Stomach (tissue), 9 donors: ENCODE measurements around the gene CPNE9. TPM values are rescaled to one million over a fixed set of nuclear protein-coding genes. Genes with fewer than 3 reads are reported as not detected.
A peak's percentile ranks its signal among the peaks of the same experiment; 100 is the strongest.

Source experiments
- DNase-seq, 2 donors: peaks; one replicate each; pipeline versions ENCODE4 v3.0.0 to v3.0.0-alpha.2; 2013 to 2019
- H3K27ac ChIP-seq, 5 donors: fragments of 200-600 bp in 4 of 5; sonication (generic) in 4 of 5; one replicate each; pipeline ENCODE4 v1.5.1; 2013 to 2019; ENCODE audit warnings: mild to moderate bottlenecking in 1 of 5, moderate library complexity in 1 of 5
- H3K27me3 ChIP-seq, 3 donors: fragments of 200-600 bp; sonication (generic); one replicate each; pipeline ENCODE4 v1.5.1; 2017 to 2019; ENCODE audit warnings: mixed run types in 1 of 3
- H3K36me3 ChIP-seq, 4 donors: fragments of 200-600 bp; sonication (generic); 1 replicate in 3 of 4; 2 replicates in 1 of 4; pipeline ENCODE4 v1.5.1; 2016 to 2019
- H3K4me1 ChIP-seq, 4 donors: fragments of 200-600 bp; sonication (generic); one replicate each; pipeline ENCODE4 v1.5.1; 2016 to 2019
- H3K4me3 ChIP-seq, 4 donors: fragments of 200-600 bp; sonication (generic) in 3 of 4; one replicate each; pipeline ENCODE4 v1.5.1; 2016 to 2019; ENCODE audit warnings: mild to moderate bottlenecking in 1 of 4
- H3K9me3 ChIP-seq, 4 donors: fragments of 200-600 bp; sonication (generic); one replicate each; pipeline ENCODE4 v1.5.1; 2016 to 2019
- CTCF ChIP-seq, 7 experiments: fragments of 450-650 bp in 4 of 7; fragments of 200-600 bp in 3 of 7; sonication (generic) in 3 of 7; IDR thresholded peaks; one replicate each; pipeline ENCODE4 v1.5.1; 2016 to 2019; ENCODE audit warnings: antibody characterized with exemption in 7 of 7, control low read depth in 2 of 7, mild to moderate bottlenecking in 1 of 7
- EP300 ChIP-seq: sonication (generic); formaldehyde crosslinking; IDR thresholded peaks from one replicate; pipeline ENCODE4 v1.6.1; 2017; ENCODE audit warnings: antibody characterized with exemption
- POLR2A ChIP-seq, 4 donors: fragments of 450-650 bp; IDR thresholded peaks; one replicate each; pipeline ENCODE4 v1.6.1; 2016; ENCODE audit warnings: antibody characterized with exemption in 4 of 4, control low read depth in 2 of 4, mild to moderate bottlenecking in 1 of 4, moderate library complexity in 1 of 4
- POLR2AphosphoS5 ChIP-seq, 3 donors: sonication (generic); formaldehyde crosslinking; IDR thresholded peaks; one replicate each; pipeline ENCODE4 v1.6.1; 2016; ENCODE audit warnings: antibody characterized with exemption in 3 of 3
- WGBS, 5 donors: extraction: QIAGEN DNeasy Blood & Tissue Kit in 3 of 5; methylation state at CpG; one replicate each; pipeline versions ENCODE4 v1.1.5 to v1.1.7; 2013 to 2018; 5-methylcytosine and 5-hydroxymethylcytosine counted together
- intact Hi-C: fragments of 100-400 bp; cut with DNase I; formaldehyde crosslinking; loops from one replicate; pipeline ENCODE4 v1.15.1; 2023; ENCODE audit warnings: low total_unique reads
- polyA plus RNA-seq, 3 donors: library from polyadenylated mRNA; stranded (reverse); fragments of 200-250 nt; gene quantifications; one replicate each; pipeline ENCODE4 v1.2.3, GENCODE V29; 2013
- total RNA-seq, 5 donors: library from RNA; depleted of rRNA; stranded (reverse); fragments of >200 nt; gene quantifications; one replicate each; pipeline versions ENCODE4 v1.1.0 to v1.2.3, GENCODE V29; 2014 to 2016
- donor health status: healthy with polysubstance abuse.
- donor health status: Bipolar disorder and iron deficiency.
- donor health status: healthy.

Gene CPNE9
- total and polyA plus RNA-seq, 8 donors, result 0.10 to 0.19 TPM; not detected in 6

- DNase-seq, result no peak
- TF ChIP-seq POLR2A (IDR thresholded peaks at IDR 0.05), result no peak
- H3K27me3 ChIP-seq, result no peaks in the 10 kb centered on the region
- WGBS, 5 donors, result 93 to 97% (median 96%) methylated on average over 5 of the region's 5 CpGs
- H3K27ac ChIP-seq, result no peak overlapping the region
- H3K4me3 ChIP-seq, result no peak overlapping the region
- H3K9me3 ChIP-seq, result no peaks in the 10 kb centered on the region
- H3K4me1 ChIP-seq, result peaks cover 0 to 5% (median 2%) of the 10 kb centered on the region in 4 donors
- intact Hi-C loops, result no loop called here
- H3K36me3 ChIP-seq, result peaks cover 32 to 87% (median 71%) of the 10 kb centered on the region in 4 donors
These were observed 58.3 kb downstream of the CPNE9 start for GRCh38 chr3:9761919-9762318.

GRCh38 chr3:9762871-9763270 lies 59.2 kb downstream of the CPNE9 start:
- no peak for DNase-seq
- intact Hi-C loops, result no loop called here
- TF ChIP-seq CTCF (IDR thresholded peaks at IDR 0.05), result no peak
- no peak for TF ChIP-seq EP300
- TF ChIP-seq POLR2AphosphoS5 (IDR thresholded peaks at IDR 0.05), result no peak
- TF ChIP-seq POLR2A (IDR thresholded peaks at IDR 0.05), result no peak
- H3K4me3 ChIP-seq, result no peak overlapping the region
- no peaks in the 10 kb centered on the region for H3K9me3 ChIP-seq
- peaks cover 22 to 77% (median 62%) of the 10 kb centered on the region in 4 donors for H3K36me3 ChIP-seq
- no peaks in the 10 kb centered on the region for H3K27me3 ChIP-seq
- H3K27ac ChIP-seq, result no peak overlapping the region
- peaks cover under 1 to 14% (median 7%) of the 10 kb centered on the region in 4 donors for H3K4me1 ChIP-seq
- 89 to 95% (median 91%) methylated on average over 7 to 8 of the region's 8 CpGs for WGBS, 5 donors

GRCh38 chr3:9765865-9766264 lies 62.2 kb downstream of the CPNE9 start:
- TF ChIP-seq POLR2AphosphoS5 (IDR thresholded peaks at IDR 0.05), result no peak
- TF ChIP-seq POLR2A (IDR thresholded peaks at IDR 0.05), result no peak
- no peak for TF ChIP-seq EP300
- TF ChIP-seq CTCF (IDR thresholded peaks at IDR 0.05), result no peak
- 85 to 92% (median 90%) methylated on average over 4 of the region's 4 CpGs for WGBS, 5 donors
- no peak for DNase-seq
- H3K9me3 ChIP-seq, result no peaks in the 10 kb centered on the region
- H3K4me1 ChIP-seq, result peaks cover 23 to 43% (median 36%) of the 10 kb centered on the region in 4 donors
- H3K27me3 ChIP-seq, result no peaks in the 10 kb centered on the region
- intact Hi-C loops, result no loop called here
- H3K4me3 ChIP-seq, result no peak overlapping the region
- H3K27ac ChIP-seq, result no peak overlapping the region
- H3K36me3 ChIP-seq, result peaks cover 0 to 47% (median 33%) of the 10 kb centered on the region in 4 donors

- Histone ChIP-seq H3K27me3 (no peaks in the 10 kb centered on the region), H3K27ac (peak overlapping the region in 4 of 5 donors; percentile 17 to 88 (median 62)), H3K9me3 (no peaks in the 10 kb centered on the region), H3K36me3 (peaks cover 0 to 32% (median 17%) of the 10 kb centered on the region in 4 donors), H3K4me3 (no peak overlapping the region), H3K4me1 (peaks cover 24 to 49% (median 40%) of the 10 kb centered on the region in 4 donors)
- intact Hi-C loops, result no loop called here
- no peak for TF ChIP-seq EP300
- TF ChIP-seq POLR2A (IDR thresholded peaks at IDR 0.05), result no peak
- TF ChIP-seq POLR2AphosphoS5 (IDR thresholded peaks at IDR 0.05), result no peak
- TF ChIP-seq CTCF (IDR thresholded peaks at IDR 0.05), result no peak
- DNase-seq, result no peak
- WGBS, 5 donors, result 66 to 74% (median 70%) methylated on average over 7 of the region's 7 CpGs
These were observed 63.8 kb downstream of the CPNE9 start for GRCh38 chr3:9767418-9767817.

- no peak for DNase-seq
- H3K27ac ChIP-seq, result peak overlapping the region in 4 of 5 donors; percentile 84 to 91 (median 88)
- no peaks in the 10 kb centered on the region for H3K9me3 ChIP-seq
- peak overlapping the region in 2 of 4 donors; percentile 59 to 65 for H3K4me3 ChIP-seq
- H3K4me1 ChIP-seq, result peaks cover 24 to 49% (median 40%) of the 10 kb centered on the region in 4 donors
- intact Hi-C loops, result no loop called here
- TF ChIP-seq EP300 (no peak), CTCF (IDR thresholded peaks at IDR 0.05) (no peak), POLR2AphosphoS5 (IDR thresholded peaks at IDR 0.05) (no peak), POLR2A (IDR thresholded peaks at IDR 0.05) (no peak)
- WGBS, 5 donors, result 69 to 81% (median 73%) methylated on average over 6 of the region's 6 CpGs
- peaks cover 0 to 23% (median 9%) of the 10 kb centered on the region in 4 donors for H3K36me3 ChIP-seq
- no peaks in the 10 kb centered on the region for H3K27me3 ChIP-seq
These were observed 64.6 kb downstream of the CPNE9 start for GRCh38 chr3:9768141-9768775.
